Caco-2 (cell line): ENCODE measurements around the gene SNRNP200. TPM values are rescaled to one million over a fixed set of nuclear protein-coding genes. Genes with fewer than 3 reads are reported as not detected.

Experiments used
- BruUV-seq: library from RNA; stranded (reverse); fragments of 400-500 nt; replicated peaks from 2 replicates; lab custom pipeline; 2021; lab: Mats Ljungman, UMichigan
- CTCF ChIA-PET: fragments of 300-600 bp; sonication (Branson Sonifier 250); formaldehyde crosslinking; loops from one replicate; lab custom pipeline; 2022; ENCODE audit warnings: antibody characterized with exemption; lab: Charles Lee
- POLR2A ChIA-PET: fragments of 300-600 bp; sonication (Branson Sonifier 250); formaldehyde crosslinking; loops from one replicate; lab custom pipeline; 2022; ENCODE audit warnings: antibody characterized with exemption; lab: Charles Lee
- DNase-seq, 2 experiments: peaks; one replicate each; pipeline versions ENCODE4 v3.0.0 to v3.0.0-alpha.2; 2020 to 2022
- H3K27me3 ChIP-seq: replicated peaks from 2 replicates; pipeline ENCODE4 v1.6.0; 2011; ENCODE audit warnings: low read length; ENCODE audit not compliant: control insufficient read depth, insufficient read depth
- H3K36me3 ChIP-seq: 2 replicates; pipeline ENCODE4 v1.5.1; 2011; ENCODE audit warnings: low read length; ENCODE audit not compliant: control insufficient read depth, insufficient read depth
- H3K4me1 ChIP-seq: fragments of 250-450 bp; sonication (Bioruptor Pico); 2 replicates; pipeline ENCODE4 v1.5.1; 2020; ENCODE audit warnings: mild to moderate bottlenecking
- H3K4me3 ChIP-seq: 2 replicates; pipeline ENCODE4 v1.5.1; 2011; ENCODE audit warnings: low read depth, mild to moderate bottlenecking, control low read depth, low read length
- H3K9me3 ChIP-seq: fragments of 250-450 bp; sonication (Bioruptor Pico); 2 replicates; pipeline ENCODE4 v1.5.1; 2020; ENCODE audit warnings: mild to moderate bottlenecking, moderate library complexity
- H3K27ac Mint-ChIP-seq: one replicate; pipeline ENCODE4 v1.8.0; 2022; ENCODE audit warnings: mixed read lengths; ENCODE audit not compliant: unreplicated experiment
- H3K27me3 Mint-ChIP-seq: one replicate; pipeline ENCODE4 v1.8.0; 2022; ENCODE audit warnings: mixed read lengths; ENCODE audit not compliant: insufficient read depth, unreplicated experiment
- H3K36me3 Mint-ChIP-seq: one replicate; pipeline ENCODE4 v1.8.0; 2022; ENCODE audit warnings: mild to moderate bottlenecking, mixed read lengths; ENCODE audit not compliant: insufficient read depth, unreplicated experiment
- H3K4me1 Mint-ChIP-seq: one replicate; pipeline ENCODE4 v1.8.0; 2022; ENCODE audit warnings: low read depth, mixed read lengths; ENCODE audit not compliant: unreplicated experiment
- H3K4me3 Mint-ChIP-seq: one replicate; pipeline ENCODE4 v1.8.0; 2022; ENCODE audit warnings: mild to moderate bottlenecking, moderate library complexity, mixed read lengths; ENCODE audit not compliant: unreplicated experiment
- H3K9me3 Mint-ChIP-seq: one replicate; pipeline ENCODE4 v1.8.0; 2022; ENCODE audit warnings: mixed read lengths; ENCODE audit not compliant: unreplicated experiment
- CTCF ChIP-seq, 2 experiments: fragments of 200-600 bp in 1 of 2; IDR thresholded peaks; 1 replicate in 1 of 2; 2 replicates in 1 of 2; pipeline versions ENCODE4 v1.5.1 to v1.8.0; 2011 to 2022; ENCODE audit warnings: antibody characterized with exemption in 1 of 2, control low read depth in 1 of 2, inconsistent platforms in 1 of 2, low read depth in 1 of 2, low read length in 1 of 2, mild to moderate bottlenecking in 1 of 2, moderate library complexity in 1 of 2; ENCODE audit not compliant: insufficient read depth in 1 of 2, severe bottlenecking in 1 of 2, unreplicated experiment in 1 of 2
- intact Hi-C: fragments of 100-400 bp; cut with micrococcal nuclease; formaldehyde crosslinking; loops from one replicate; pipeline ENCODE4 v1.10.0; 2022; ENCODE audit not compliant: unreplicated experiment
- total RNA-seq: library from RNA; stranded (reverse); gene quantifications from 2 replicates; pipeline ENCODE4 v1.2.3, GENCODE V29; 2022

The SNRNP200 gene
- total RNA-seq, 1 experiment from 2014 or later, result 240 TPM

DNA sequence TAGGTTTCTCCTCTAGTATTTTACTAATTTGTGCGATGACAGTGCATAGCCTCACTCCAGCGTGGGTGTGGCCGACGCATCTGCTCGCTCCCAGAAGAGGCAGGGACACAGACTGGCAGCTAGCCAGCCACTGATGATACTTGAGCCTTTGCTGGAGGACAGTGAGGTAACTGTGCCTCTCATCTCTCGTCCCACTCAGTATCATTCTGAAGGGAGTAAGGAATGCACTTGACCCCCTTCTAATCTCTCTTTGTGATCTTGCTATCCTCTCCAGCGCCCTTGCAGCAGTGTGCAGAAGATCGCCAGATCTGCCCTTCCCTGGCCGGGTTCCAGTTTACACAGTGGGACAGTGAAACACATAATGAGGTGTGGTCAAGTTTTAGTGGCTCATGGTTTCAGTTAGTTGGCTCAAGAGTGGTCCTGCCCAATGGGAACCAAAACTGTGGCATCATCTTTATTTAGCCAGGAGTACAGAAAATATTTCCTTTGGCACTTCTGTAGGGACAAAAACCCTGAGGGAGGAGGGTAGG is 47.8 kb upstream of the SNRNP200 start:
- CTCF ChIA-PET, result no interaction called here
- peaks cover 35% of the 10 kb centered on the region for H3K36me3 Mint-ChIP-seq
- H3K9me3 Mint-ChIP-seq, result no peaks in the 10 kb centered on the region
- intact Hi-C loops, result no loop called here
- no peak overlapping the region for H3K4me3 Mint-ChIP-seq
- no TSS peak for BruUV-seq
- Histone ChIP-seq H3K4me1 (no peaks in the 10 kb centered on the region), H3K4me3 (no peak overlapping the region), H3K36me3 (peaks cover 3% of the 10 kb centered on the region; the same call in 1 of the 2 replicates), H3K9me3 (no peaks in the 10 kb centered on the region), H3K27me3 (no peaks in the 10 kb centered on the region)
- H3K27me3 Mint-ChIP-seq, result no peaks in the 10 kb centered on the region
- H3K27ac Mint-ChIP-seq, result no peak overlapping the region
- DNase-seq, result no peak
- POLR2A ChIA-PET, result no interaction called here
- TF ChIP-seq CTCF (IDR thresholded peaks at IDR 0.05; ENCODE audit: insufficient read depth in 1 of 2, low read depth in 1 of 2, low read length in 1 of 2, severe bottlenecking in 1 of 2, unreplicated experiment in 1 of 2), result no peak
- no peaks in the 10 kb centered on the region for H3K4me1 Mint-ChIP-seq

- no peaks in the 10 kb centered on the region for H3K9me3 ChIP-seq
- peaks cover under 1% of the 10 kb centered on the region for H3K4me1 Mint-ChIP-seq
- ChIA-PET CTCF (no interaction called here), POLR2A (no interaction called here)
- peaks cover 1% of the 10 kb centered on the region for H3K4me1 ChIP-seq
- peaks cover 48% of the 10 kb centered on the region for H3K36me3 Mint-ChIP-seq
- no peaks in the 10 kb centered on the region for H3K9me3 Mint-ChIP-seq
- no TSS peak for BruUV-seq
- H3K27ac Mint-ChIP-seq, result no peak overlapping the region
- intact Hi-C loops, result no loop called here
- peaks cover 4% of the 10 kb centered on the region for H3K36me3 ChIP-seq
- TF ChIP-seq CTCF (IDR thresholded peaks at IDR 0.05; ENCODE audit: insufficient read depth in 1 of 2, low read depth in 1 of 2, low read length in 1 of 2, severe bottlenecking in 1 of 2, unreplicated experiment in 1 of 2), result no peak
- no peaks in the 10 kb centered on the region for H3K27me3 ChIP-seq
- H3K27me3 Mint-ChIP-seq, result no peaks in the 10 kb centered on the region
- no peak overlapping the region for H3K4me3 ChIP-seq
- H3K4me3 Mint-ChIP-seq, result no peak overlapping the region
- DNase-seq, result no peak
Observed at GRCh38 chr2:96347395-96347794, 42.0 kb upstream of the SNRNP200 start.

DNA sequence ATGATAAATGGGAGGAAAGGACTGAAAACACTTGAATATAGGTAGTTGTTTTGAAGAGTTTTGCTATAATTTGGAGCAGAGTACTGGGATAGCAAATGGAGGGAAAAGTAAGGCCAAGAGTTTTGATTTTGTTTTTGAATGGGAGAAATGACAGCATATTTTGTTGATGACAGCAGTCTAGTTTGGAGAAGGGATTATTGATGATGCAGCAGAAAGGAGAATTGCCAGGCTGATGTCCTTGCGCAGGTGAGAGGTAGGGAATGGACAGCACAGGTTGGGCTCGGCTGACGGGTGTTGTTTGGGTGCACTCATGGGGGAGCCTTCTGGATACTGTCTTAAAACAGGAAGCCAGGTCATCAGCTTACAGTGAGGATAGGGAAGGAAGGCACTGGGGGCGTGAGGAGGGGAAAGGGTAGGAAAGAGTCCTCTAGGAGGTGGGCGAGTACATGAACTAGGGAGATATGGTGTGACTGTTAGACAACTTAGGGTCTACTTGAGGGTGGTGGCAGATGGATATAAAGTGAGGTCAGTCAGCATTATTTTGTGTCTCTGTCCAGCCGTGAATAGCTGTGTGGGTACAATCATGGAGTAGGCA is 40.6 kb upstream of the SNRNP200 start:
- no peak overlapping the region for H3K4me3 ChIP-seq
- Mint-ChIP-seq H3K27ac (no peak overlapping the region), H3K4me1 (peaks cover 14% of the 10 kb centered on the region), H3K9me3 (no peaks in the 10 kb centered on the region), H3K36me3 (peaks cover 55% of the 10 kb centered on the region), H3K27me3 (no peaks in the 10 kb centered on the region), H3K4me3 (no peak overlapping the region)
- no peaks in the 10 kb centered on the region for H3K9me3 ChIP-seq
- BruUV-seq, result no TSS peak
- TF ChIP-seq CTCF (IDR thresholded peaks at IDR 0.05; ENCODE audit: insufficient read depth in 1 of 2, low read depth in 1 of 2, low read length in 1 of 2, severe bottlenecking in 1 of 2, unreplicated experiment in 1 of 2), result no peak
- peaks cover 4% of the 10 kb centered on the region for H3K36me3 ChIP-seq
- no peaks in the 10 kb centered on the region for H3K27me3 ChIP-seq
- intact Hi-C loops, result no loop called here
- peaks cover 12% of the 10 kb centered on the region for H3K4me1 ChIP-seq
- POLR2A ChIA-PET, result interaction anchor here (2.1 kb wide), 1 partner anchor 10 kb away, joined by 8 read pairs; the partner anchor contains the start of gene NCAPH
- CTCF ChIA-PET, result interaction anchor here (0.6 to 1.5 kb wide), 4 partner anchors 10 to 207 kb away, joined by 3 to 4 read pairs (median 3); partner anchors contain the start of genes ASTL and NCAPH
- DNase-seq, result no peak
